OCI-LY7 (cell line): ENCODE results near the gene MALL. TPM values are rescaled to one million over a fixed set of nuclear protein-coding genes. Genes with fewer than 3 reads are reported as not detected.

Experiments
- BruUV-seq: library from RNA; stranded (reverse); fragments of 400-500 nt; replicated peaks from 2 replicates; lab custom pipeline; 2021; lab: Mats Ljungman, UMichigan
- CTCF ChIA-PET: fragments of 300-600 bp; sonication (Branson Sonifier 250); formaldehyde crosslinking; loops from one replicate; lab custom pipeline; 2022; ENCODE audit warnings: antibody characterized with exemption; ENCODE audit not compliant: unreplicated experiment; lab: Charles Lee
- POLR2A ChIA-PET: fragments of 300-600 bp; sonication (Branson Sonifier 250); formaldehyde crosslinking; loops from one replicate; lab custom pipeline; 2022; ENCODE audit warnings: antibody characterized with exemption; lab: Charles Lee
- DNase-seq: peaks from one replicate; pipeline ENCODE4 v3.0.0-alpha.2; 2015; ENCODE audit warnings: low spot score
- H2AFZ ChIP-seq: fragments of 200-600 bp; sonication (generic), shearing (Covaris generic); 2 replicates; pipeline ENCODE4 v1.6.1; 2014; ENCODE audit warnings: mild to moderate bottlenecking, antibody characterized with exemption, low read length, moderate library complexity
- H3K27ac ChIP-seq: fragments of 200-600 bp; sonication (generic); 2 replicates; pipeline ENCODE4 v1.5.1; 2014; ENCODE audit warnings: mixed run types, low read depth, mild to moderate bottlenecking, moderate library complexity, low read length, inconsistent platforms; ENCODE audit not compliant: poor library complexity, severe bottlenecking
- H3K36me3 ChIP-seq: fragments of 200-600 bp; sonication (generic); 2 replicates; pipeline ENCODE4 v1.6.1; 2014; ENCODE audit warnings: mild to moderate bottlenecking, antibody characterized with exemption, low read length, moderate library complexity, mixed read lengths; ENCODE audit not compliant: insufficient read depth
- H3K4me1 ChIP-seq: fragments of 200-600 bp; sonication (generic); 2 replicates; pipeline ENCODE4 v1.5.1; 2014; ENCODE audit warnings: mild to moderate bottlenecking, low read length; ENCODE audit not compliant: insufficient read depth, poor library complexity, severe bottlenecking
- H3K4me2 ChIP-seq: fragments of 200-600 bp; sonication (generic); 2 replicates; pipeline ENCODE4 v1.6.1; 2014; ENCODE audit warnings: mild to moderate bottlenecking, low read length
- H3K4me3 ChIP-seq: fragments of 200-600 bp; sonication (generic); 2 replicates; pipeline ENCODE4 v1.5.1; 2014; ENCODE audit warnings: mild to moderate bottlenecking, low read depth, low read length; ENCODE audit not compliant: poor library complexity, severe bottlenecking
- H3K79me2 ChIP-seq: fragments of 200-600 bp; sonication (generic); 2 replicates; pipeline ENCODE4 v1.6.1; 2016; ENCODE audit warnings: low read depth, mild to moderate bottlenecking, low read length, moderate library complexity, mixed read lengths; ENCODE audit not compliant: insufficient read depth
- H3K9me2 ChIP-seq: fragments of 200-600 bp; sonication (generic); 2 replicates; pipeline ENCODE4 v1.6.1; 2016; ENCODE audit warnings: mild to moderate bottlenecking, low read length, mixed read lengths; ENCODE audit not compliant: insufficient read depth
- H3K9me3 ChIP-seq: fragments of 200-600 bp; sonication (generic); 2 replicates; pipeline ENCODE4 v1.6.1; 2014; ENCODE audit warnings: mild to moderate bottlenecking, mixed run types, low read length, mixed read lengths
- H4K20me1 ChIP-seq: fragments of 200-600 bp; sonication (generic); 2 replicates; pipeline ENCODE4 v1.6.1; 2014; ENCODE audit warnings: mild to moderate bottlenecking, antibody characterized with exemption, low read length, moderate library complexity, mixed read lengths; ENCODE audit not compliant: insufficient read depth
- CTCF ChIP-seq: fragments of 200-600 bp; sonication (generic); conservative IDR thresholded peaks from 2 replicates; pipeline ENCODE4 v1.5.1; 2014; ENCODE audit warnings: mild to moderate bottlenecking, antibody characterized with exemption, low read length, moderate library complexity, mixed read lengths
- EZH2phosphoT487 ChIP-seq: fragments of 200-600 bp; sonication (generic); IDR thresholded peaks from 2 replicates; pipeline ENCODE4 v1.6.1; 2018; ENCODE audit warnings: low read depth, borderline replicate concordance, mild to moderate bottlenecking, mixed run types, antibody characterized with exemption, low read length, moderate library complexity, mixed read lengths
- intact Hi-C: fragments of 100-400 bp; cut with micrococcal nuclease; formaldehyde crosslinking; loops from one replicate; pipeline ENCODE4 v1.10.0; 2022; ENCODE audit not compliant: unreplicated experiment
- total RNA-seq, 2 experiments: library from RNA; depleted of rRNA in 1 of 2; stranded (reverse); fragments of >200 nt in 1 of 2; shearing (Covaris generic) in 1 of 2; gene quantifications; 2 replicates each; pipeline ENCODE4 v1.2.3, GENCODE V29; 2014 to 2022

Gene MALL
- total RNA-seq, 2 experiments from 2014 or later, result not detected

- no peak overlapping the region for H3K4me2 ChIP-seq
- no TSS peak for BruUV-seq
These were observed 16.0 kb downstream of the MALL start for GRCh38 chr2:110099471-110100225.

GRCh38 chr2:110099038-110099425 is 16.6 kb downstream of the MALL start:
- BruUV-seq, result no TSS peak
- H3K79me2 ChIP-seq, result no peaks in the 10 kb centered on the region
- intact Hi-C loops, result no loop called here

More at GRCh38 chr2:110099471-110100225, 16.0 kb downstream of the MALL start:
- Histone ChIP-seq H3K9me2 (no peaks in the 10 kb centered on the region), H3K4me3 (no peak overlapping the region), H3K27ac (no peak overlapping the region), H4K20me1 (no peaks in the 10 kb centered on the region), H3K79me2 (no peaks in the 10 kb centered on the region), H3K9me3 (no peaks in the 10 kb centered on the region), H2AFZ (no peak overlapping the region), H3K4me1 (no peaks in the 10 kb centered on the region), H3K36me3 (no peaks in the 10 kb centered on the region)
- intact Hi-C loops, result no loop called here
- TF ChIP-seq CTCF (no peak), EZH2phosphoT487 (no peak)
- no peak for DNase-seq
- ChIA-PET POLR2A (no interaction called here), CTCF (no interaction called here)

More at GRCh38 chr2:110099038-110099425, 16.6 kb downstream of the MALL start:
- Histone ChIP-seq H3K27ac (no peak overlapping the region), H3K9me3 (no peaks in the 10 kb centered on the region), H4K20me1 (no peaks in the 10 kb centered on the region), H3K36me3 (no peaks in the 10 kb centered on the region), H3K9me2 (no peaks in the 10 kb centered on the region), H3K4me3 (no peak overlapping the region), H2AFZ (no peak overlapping the region), H3K4me1 (no peaks in the 10 kb centered on the region), H3K4me2 (no peak overlapping the region)
- no peak for DNase-seq
- no peak for TF ChIP-seq EZH2phosphoT487
- no peak for TF ChIP-seq CTCF
- CTCF ChIA-PET, result no interaction called here
- POLR2A ChIA-PET, result no interaction called here
